ENCODE results near the gene HNRNPA3. TPM values are rescaled to one million over a fixed set of nuclear protein-coding genes. Genes with fewer than 3 reads are reported as not detected.

Gene HNRNPA3
- polyA plus RNA-seq, 1 of the 3 experiments (the other 2 are of a cell fraction): 102 TPM

DNA sequence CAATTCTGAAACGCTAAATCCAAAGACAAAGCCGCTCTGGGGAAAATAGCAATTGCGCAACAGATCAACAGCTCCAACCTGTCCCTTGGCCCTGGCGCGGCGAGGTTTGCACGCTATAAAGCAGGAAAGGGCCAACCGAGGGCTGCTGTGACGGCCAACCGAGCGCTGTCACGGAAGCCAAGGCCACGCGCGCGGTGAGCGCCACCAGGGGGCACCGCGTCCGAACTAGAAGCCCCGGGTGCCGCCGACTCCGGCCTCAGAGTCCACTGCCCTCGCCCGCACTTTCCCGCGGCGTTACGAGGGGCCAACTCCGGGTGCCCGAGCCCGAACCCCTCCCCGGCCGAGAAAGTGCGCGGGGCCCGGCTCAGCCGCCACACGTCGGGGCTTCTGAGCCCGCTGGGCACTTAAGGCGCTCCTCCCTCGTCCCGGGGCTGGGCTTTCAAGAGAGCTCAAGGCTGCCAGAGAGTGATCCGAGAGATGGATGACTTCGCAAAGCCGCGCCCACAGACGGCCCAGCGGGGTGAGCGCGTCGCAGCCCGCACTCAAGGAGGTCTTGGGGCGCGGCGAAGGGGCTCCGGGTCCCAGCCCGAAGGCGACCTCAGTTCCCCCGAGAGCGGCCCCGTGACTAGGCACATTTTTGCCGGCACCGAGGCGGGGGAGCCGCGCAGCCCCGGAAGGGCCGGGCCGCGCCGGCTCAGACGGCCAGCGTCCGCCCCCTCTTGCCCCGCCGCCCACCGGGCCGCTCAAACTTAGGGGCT, 51.0 kb downstream of the HNRNPA3 start:
- peak overlapping the region; percentile 92 for H3K4me2 ChIP-seq
- H3K36me3 ChIP-seq (replicated peaks in 1 of 2; ENCODE audit: control insufficient read depth in 1 of 2, insufficient read depth in 2 of 2, low read length in 1 of 2): peaks cover 2 to 4% of the 10 kb centered on the region in 2 experiments
- H3K9me2 ChIP-seq: no peaks in the 10 kb centered on the region
- peak; percentile 89 for DNase-seq
- WGBS (ENCODE audit: low lambda C conversion rate): 3% methylated on average over 11 of the region's 81 CpGs
- H3K79me2 ChIP-seq (ENCODE audit: insufficient read depth): peaks cover 51% of the 10 kb centered on the region
- H3K9ac ChIP-seq: peak overlapping the region; percentile 98
- H3K4me3 ChIP-seq (ENCODE audit: low read depth in 2 of 2, low read length in 1 of 2): peak overlapping the region; percentile 71 to 93
- peak overlapping the region; percentile 97 for H3K27ac ChIP-seq (ENCODE audit: low read depth in 2 of 2, low read length in 1 of 2)
- no peaks in the 10 kb centered on the region for H3K9me3 ChIP-seq
- POLR2A ChIA-PET: interaction anchor here (0.6 to 2.5 kb wide), 8 partner anchors 11 to 129 kb away, joined by 3 to 28 read pairs (median 4); partner anchors contain the start of genes AGPS and HNRNPA3
- peaks cover 10% of the 10 kb centered on the region for H3F3A ChIP-seq (replicated peaks; ENCODE audit: insufficient read depth)
- no peaks in the 10 kb centered on the region for H3K27me3 ChIP-seq (ENCODE audit: insufficient read depth)
- CTCF ChIA-PET: interaction anchor here (0.6 to 12.3 kb wide), 53 partner anchors 9 to 1154 kb away, joined by 3 to 121 read pairs (median 4); partner anchors contain the start of gene AGPS
- peaks cover 46% of the 10 kb centered on the region for H4K20me1 ChIP-seq (ENCODE audit: insufficient read depth)
- peak overlapping the region; percentile 36; the same call in 1 of the 2 replicates for H2AFZ ChIP-seq (ENCODE audit: low read depth)
- peaks cover 17 to 22% of the 10 kb centered on the region in 2 experiments for H3K4me1 ChIP-seq (ENCODE audit: control insufficient read depth in 1 of 2, insufficient read depth in 2 of 2, low read depth in 1 of 2, low read length in 1 of 2)
- TF ChIP-seq MXI1 (IDR thresholded peaks at IDR 0.05; ENCODE audit: low read depth, low read length) (peak; percentile 99), TAF1 (IDR thresholded peaks at IDR 0.05; ENCODE audit: borderline replicate concordance, low read depth, low read length) (peak; percentile 86), TCF12 (IDR thresholded peaks at IDR 0.05) (peak; percentile 60), CHD2 (IDR thresholded peaks at IDR 0.05; ENCODE audit: low read length, partially characterized antibody) (peak; percentile 89), GATA2 (CRISPR knock-in tag; IDR thresholded peaks at IDR 0.05) (0 out of 2 replicates have a peak, but pooled peaks have one; percentile 18), YY1 (IDR thresholded peaks at IDR 0.05; ENCODE audit: low read depth) (0 out of 2 replicates have a peak, but pooled peaks have one; percentile 41), TEAD4 (IDR thresholded peaks at IDR 0.05; ENCODE audit: borderline replicate concordance, insufficient read depth) (no peak), JUND (IDR thresholded peaks at IDR 0.05) (no peak), FOXM1 (IDR thresholded peaks at IDR 0.05; ENCODE audit: low read depth) (no peak), NFIC (IDR thresholded peaks at IDR 0.05; ENCODE audit: borderline replicate concordance) (peak; percentile 44; the same call in 1 of the 2 replicates), SIN3A (IDR thresholded peaks at IDR 0.05; ENCODE audit: borderline replicate concordance, low read depth, low read length) (peak; percentile 99), RFX5 (IDR thresholded peaks at IDR 0.05; ENCODE audit: low read length) (peak; percentile 44; the same call in 1 of the 2 replicates), NRF1 (IDR thresholded peaks at IDR 0.05; ENCODE audit: low read depth, low read length) (no peak), FOSL2 (IDR thresholded peaks at IDR 0.05; ENCODE audit: borderline replicate concordance, low read depth) (peak; percentile 21; the same call in 1 of the 2 replicates), RAD21 (IDR thresholded peaks at IDR 0.05; ENCODE audit: low read length) (peak; percentile 66), FOXJ3 (CRISPR knock-in tag; IDR thresholded peaks at IDR 0.05) (peak; percentile 69; the same call in 1 of the 2 replicates), POLR2AphosphoS5 (IDR thresholded peaks at IDR 0.05; ENCODE audit: low read depth, low read length) (peak; percentile 58; the same call in 1 of the 2 replicates)
- TF ChIP-seq, protein P1, sequence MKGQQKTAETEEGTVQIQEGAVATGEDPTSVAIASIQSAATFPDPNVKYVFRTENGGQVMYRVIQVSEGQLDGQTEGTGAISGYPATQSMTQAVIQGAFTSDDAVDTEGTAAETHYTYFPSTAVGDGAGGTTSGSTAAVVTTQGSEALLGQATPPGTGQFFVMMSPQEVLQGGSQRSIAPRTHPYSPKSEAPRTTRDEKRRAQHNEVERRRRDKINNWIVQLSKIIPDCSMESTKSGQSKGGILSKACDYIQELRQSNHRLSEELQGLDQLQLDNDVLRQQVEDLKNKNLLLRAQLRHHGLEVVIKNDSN (IDR thresholded peaks at IDR 0.05; ENCODE audit: borderline replicate concordance, low read depth): peak; percentile 46; the same call in 1 of the 2 replicates
- TF ChIP-seq, protein P2, sequence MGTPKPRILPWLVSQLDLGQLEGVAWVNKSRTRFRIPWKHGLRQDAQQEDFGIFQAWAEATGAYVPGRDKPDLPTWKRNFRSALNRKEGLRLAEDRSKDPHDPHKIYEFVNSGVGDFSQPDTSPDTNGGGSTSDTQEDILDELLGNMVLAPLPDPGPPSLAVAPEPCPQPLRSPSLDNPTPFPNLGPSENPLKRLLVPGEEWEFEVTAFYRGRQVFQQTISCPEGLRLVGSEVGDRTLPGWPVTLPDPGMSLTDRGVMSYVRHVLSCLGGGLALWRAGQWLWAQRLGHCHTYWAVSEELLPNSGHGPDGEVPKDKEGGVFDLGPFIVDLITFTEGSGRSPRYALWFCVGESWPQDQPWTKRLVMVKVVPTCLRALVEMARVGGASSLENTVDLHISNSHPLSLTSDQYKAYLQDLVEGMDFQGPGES (IDR thresholded peaks at IDR 0.05; ENCODE audit: low read depth, low read length): no peak
- TF ChIP-seq, protein P3, sequence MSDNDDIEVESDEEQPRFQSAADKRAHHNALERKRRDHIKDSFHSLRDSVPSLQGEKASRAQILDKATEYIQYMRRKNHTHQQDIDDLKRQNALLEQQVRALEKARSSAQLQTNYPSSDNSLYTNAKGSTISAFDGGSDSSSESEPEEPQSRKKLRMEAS (IDR thresholded peaks at IDR 0.05; ENCODE audit: low read depth): peak; percentile 97
- TF ChIP-seq, protein P4, sequence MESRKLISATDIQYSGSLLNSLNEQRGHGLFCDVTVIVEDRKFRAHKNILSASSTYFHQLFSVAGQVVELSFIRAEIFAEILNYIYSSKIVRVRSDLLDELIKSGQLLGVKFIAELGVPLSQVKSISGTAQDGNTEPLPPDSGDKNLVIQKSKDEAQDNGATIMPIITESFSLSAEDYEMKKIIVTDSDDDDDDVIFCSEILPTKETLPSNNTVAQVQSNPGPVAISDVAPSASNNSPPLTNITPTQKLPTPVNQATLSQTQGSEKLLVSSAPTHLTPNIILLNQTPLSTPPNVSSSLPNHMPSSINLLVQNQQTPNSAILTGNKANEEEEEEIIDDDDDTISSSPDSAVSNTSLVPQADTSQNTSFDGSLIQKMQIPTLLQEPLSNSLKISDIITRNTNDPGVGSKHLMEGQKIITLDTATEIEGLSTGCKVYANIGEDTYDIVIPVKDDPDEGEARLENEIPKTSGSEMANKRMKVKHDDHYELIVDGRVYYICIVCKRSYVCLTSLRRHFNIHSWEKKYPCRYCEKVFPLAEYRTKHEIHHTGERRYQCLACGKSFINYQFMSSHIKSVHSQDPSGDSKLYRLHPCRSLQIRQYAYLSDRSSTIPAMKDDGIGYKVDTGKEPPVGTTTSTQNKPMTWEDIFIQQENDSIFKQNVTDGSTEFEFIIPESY (IDR thresholded peaks at IDR 0.05; ENCODE audit: borderline replicate concordance, low read depth): no peak
- TF ChIP-seq, protein P5, sequence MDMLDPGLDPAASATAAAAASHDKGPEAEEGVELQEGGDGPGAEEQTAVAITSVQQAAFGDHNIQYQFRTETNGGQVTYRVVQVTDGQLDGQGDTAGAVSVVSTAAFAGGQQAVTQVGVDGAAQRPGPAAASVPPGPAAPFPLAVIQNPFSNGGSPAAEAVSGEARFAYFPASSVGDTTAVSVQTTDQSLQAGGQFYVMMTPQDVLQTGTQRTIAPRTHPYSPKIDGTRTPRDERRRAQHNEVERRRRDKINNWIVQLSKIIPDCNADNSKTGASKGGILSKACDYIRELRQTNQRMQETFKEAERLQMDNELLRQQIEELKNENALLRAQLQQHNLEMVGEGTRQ (IDR thresholded peaks at IDR 0.05; ENCODE audit: borderline replicate concordance, low read depth, low read length): no peak
- TF ChIP-seq, protein P6, sequence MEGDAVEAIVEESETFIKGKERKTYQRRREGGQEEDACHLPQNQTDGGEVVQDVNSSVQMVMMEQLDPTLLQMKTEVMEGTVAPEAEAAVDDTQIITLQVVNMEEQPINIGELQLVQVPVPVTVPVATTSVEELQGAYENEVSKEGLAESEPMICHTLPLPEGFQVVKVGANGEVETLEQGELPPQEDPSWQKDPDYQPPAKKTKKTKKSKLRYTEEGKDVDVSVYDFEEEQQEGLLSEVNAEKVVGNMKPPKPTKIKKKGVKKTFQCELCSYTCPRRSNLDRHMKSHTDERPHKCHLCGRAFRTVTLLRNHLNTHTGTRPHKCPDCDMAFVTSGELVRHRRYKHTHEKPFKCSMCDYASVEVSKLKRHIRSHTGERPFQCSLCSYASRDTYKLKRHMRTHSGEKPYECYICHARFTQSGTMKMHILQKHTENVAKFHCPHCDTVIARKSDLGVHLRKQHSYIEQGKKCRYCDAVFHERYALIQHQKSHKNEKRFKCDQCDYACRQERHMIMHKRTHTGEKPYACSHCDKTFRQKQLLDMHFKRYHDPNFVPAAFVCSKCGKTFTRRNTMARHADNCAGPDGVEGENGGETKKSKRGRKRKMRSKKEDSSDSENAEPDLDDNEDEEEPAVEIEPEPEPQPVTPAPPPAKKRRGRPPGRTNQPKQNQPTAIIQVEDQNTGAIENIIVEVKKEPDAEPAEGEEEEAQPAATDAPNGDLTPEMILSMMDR (IDR thresholded peaks at IDR 0.05): peak; percentile 79
- TF ChIP-seq, protein P7, sequence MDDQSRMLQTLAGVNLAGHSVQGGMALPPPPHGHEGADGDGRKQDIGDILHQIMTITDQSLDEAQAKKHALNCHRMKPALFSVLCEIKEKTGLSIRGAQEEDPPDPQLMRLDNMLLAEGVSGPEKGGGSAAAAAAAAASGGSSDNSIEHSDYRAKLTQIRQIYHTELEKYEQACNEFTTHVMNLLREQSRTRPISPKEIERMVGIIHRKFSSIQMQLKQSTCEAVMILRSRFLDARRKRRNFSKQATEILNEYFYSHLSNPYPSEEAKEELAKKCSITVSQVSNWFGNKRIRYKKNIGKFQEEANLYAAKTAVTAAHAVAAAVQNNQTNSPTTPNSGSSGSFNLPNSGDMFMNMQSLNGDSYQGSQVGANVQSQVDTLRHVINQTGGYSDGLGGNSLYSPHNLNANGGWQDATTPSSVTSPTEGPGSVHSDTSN (IDR thresholded peaks at IDR 0.05): peak; percentile 21; the same call in 1 of the 2 replicates
